Fibroblast of the aortic adventitia (primary cell): ENCODE data around the gene GALE. TPM values are rescaled to one million over a fixed set of nuclear protein-coding genes. Genes with fewer than 3 reads are reported as not detected.
"Not testable (repeated sequence)": the region's sequence is repeated elsewhere in the genome, so short reads cannot be mapped to it uniquely, and the experiment has no call there.

ENCODE experiments used
- DNase-seq: peaks from one replicate; pipeline ENCODE4 v3.0.0-alpha.2; 2010; ENCODE audit warnings: low read depth
- H3K4me3 ChIP-seq: 2 replicates; pipeline ENCODE4 v1.5.1; 2011; ENCODE audit warnings: low read depth, mild to moderate bottlenecking, control low read depth, low read length, moderate library complexity
- CTCF ChIP-seq: IDR thresholded peaks from 2 replicates; pipeline ENCODE4 v1.5.1; 2011; ENCODE audit warnings: mild to moderate bottlenecking, low read length, control low read depth, inconsistent platforms; ENCODE audit not compliant: insufficient read depth
- total RNA-seq: library from RNA; depleted of rRNA; stranded (reverse); fragments of >200 nt; gene quantifications from 2 replicates; pipeline ENCODE4 v1.2.3, GENCODE V29; 2012; ENCODE audit warnings: low replicate concordance

The GALE gene
- total RNA-seq, 1 donor = 16.7 TPM

- no peak overlapping the region for H3K4me3 ChIP-seq
- no peak for TF ChIP-seq CTCF
- no peak for DNase-seq
These were observed 37.4 kb upstream of the GALE start for GRCh38 chr1:23837908-23838307.

- DNase-seq = no peak
- H3K4me3 ChIP-seq = no peak overlapping the region
- no peak for TF ChIP-seq CTCF
These were observed 35.5 kb upstream of the GALE start for GRCh38 chr1:23836037-23836436.

GRCh38 chr1:23834156-23834555 is 33.6 kb upstream of the GALE start:
- not testable (repeated sequence) for H3K4me3 ChIP-seq, DNase-seq

GRCh38 chr1:23827717-23828116 is 27.2 kb upstream of the GALE start:
- no peak overlapping the region for H3K4me3 ChIP-seq
- DNase-seq = no peak
- no peak for TF ChIP-seq CTCF

GRCh38 chr1:23826590-23826989 is 26.0 kb upstream of the GALE start:
- not testable (repeated sequence) for H3K4me3 ChIP-seq, DNase-seq

GRCh38 chr1:23825762-23826522 is 25.4 kb upstream of the GALE start:
- peak; percentile 8 for DNase-seq
- TF ChIP-seq CTCF = no peak

GRCh38 chr1:23825076-23825761 is 24.7 kb upstream of the GALE start, which contains the start of gene HMGCL:
TSS of gene HMGCL (minus strand) at chr1:23825429. CDS start at chr1:23825415, 14 bp downstream.
- H3K4me3 ChIP-seq = peak within 1 kb of the TSS; percentile 77
- peak; percentile 87 for DNase-seq
- TF ChIP-seq CTCF = no peak

More at GRCh38 chr1:23825762-23826522, 25.4 kb upstream of the GALE start:
- no peak overlapping the region for H3K4me3 ChIP-seq

GRCh38 chr1:23824711-23825075 is 24.1 kb upstream of the GALE start:
- TF ChIP-seq CTCF = no peak
- peak overlapping the region; percentile 77 for H3K4me3 ChIP-seq
- peak; percentile 18 for DNase-seq
